Ishikawa (cell line): ENCODE data around the gene TBK1.

Source experiments
- CEBPB ChIP-seq: IDR thresholded peaks from 2 replicates; pipeline ENCODE4 v1.6.1; 2012
- CREB1 ChIP-seq: IDR thresholded peaks from 2 replicates; pipeline ENCODE4 v1.6.1; 2012; ENCODE audit warnings: low read depth
- EGR1 ChIP-seq: IDR thresholded peaks from 2 replicates; pipeline ENCODE4 v1.6.1; 2012
- EP300 ChIP-seq: IDR thresholded peaks from 2 replicates; pipeline ENCODE4 v1.6.1; 2012; ENCODE audit warnings: borderline replicate concordance
- MAX ChIP-seq: IDR thresholded peaks from 2 replicates; pipeline ENCODE4 v1.6.1; 2012
- NFIC ChIP-seq: IDR thresholded peaks from 2 replicates; pipeline ENCODE4 v1.6.1; 2012
- RAD21 ChIP-seq: IDR thresholded peaks from 2 replicates; pipeline ENCODE4 v1.6.1; 2012; ENCODE audit warnings: low read depth
- TAF1 ChIP-seq: IDR thresholded peaks from 2 replicates; pipeline ENCODE4 v1.6.1; 2012; ENCODE audit warnings: low read depth, mild to moderate bottlenecking
- TCF12 ChIP-seq: IDR thresholded peaks from 2 replicates; pipeline ENCODE4 v1.6.1; 2012; ENCODE audit warnings: low read depth
- TEAD4 ChIP-seq: IDR thresholded peaks from 2 replicates; pipeline ENCODE4 v1.6.1; 2012
- USF1 ChIP-seq: IDR thresholded peaks from 2 replicates; pipeline ENCODE4 v1.6.1; 2012
- YY1 ChIP-seq: IDR thresholded peaks from 2 replicates; pipeline ENCODE4 v1.6.1; 2012; ENCODE audit warnings: low read depth
- ZBTB7A ChIP-seq: IDR thresholded peaks from 2 replicates; pipeline ENCODE4 v1.6.1; 2012; ENCODE audit warnings: low read depth
- TF ChIP-seq, protein P1 (sequence below): IDR thresholded peaks from 2 replicates; pipeline ENCODE4 v1.6.1; 2012; ENCODE audit warnings: low read depth, mild to moderate bottlenecking

DNA sequence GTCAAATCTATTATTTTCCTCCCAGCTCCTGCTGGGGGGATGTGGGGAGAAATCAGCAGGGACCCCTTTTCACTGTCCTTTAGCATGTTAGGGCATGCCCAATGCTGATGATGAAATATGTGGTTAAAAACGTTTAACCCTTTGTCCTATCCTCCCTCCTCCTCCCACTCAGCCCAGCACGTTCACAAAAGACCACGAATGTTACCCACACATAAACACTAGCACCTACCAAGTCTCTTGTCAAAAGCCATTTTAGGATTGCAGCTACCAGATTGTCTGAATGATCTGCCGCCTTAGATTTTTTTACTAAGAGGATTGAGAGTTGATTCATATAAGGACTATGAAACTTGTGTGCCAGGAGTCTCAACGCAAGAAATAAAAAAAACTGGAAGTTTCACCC lies 70.4 kb downstream of the TBK1 start:
- TF ChIP-seq EP300 (no peak), TEAD4 (no peak), NFIC (no peak), ZBTB7A (no peak), EGR1 (no peak), CEBPB (no peak), RAD21 (no peak), YY1 (no peak), USF1 (no peak), TCF12 (no peak), TAF1 (no peak), CREB1 (no peak), MAX (no peak)
- TF ChIP-seq, protein P1, sequence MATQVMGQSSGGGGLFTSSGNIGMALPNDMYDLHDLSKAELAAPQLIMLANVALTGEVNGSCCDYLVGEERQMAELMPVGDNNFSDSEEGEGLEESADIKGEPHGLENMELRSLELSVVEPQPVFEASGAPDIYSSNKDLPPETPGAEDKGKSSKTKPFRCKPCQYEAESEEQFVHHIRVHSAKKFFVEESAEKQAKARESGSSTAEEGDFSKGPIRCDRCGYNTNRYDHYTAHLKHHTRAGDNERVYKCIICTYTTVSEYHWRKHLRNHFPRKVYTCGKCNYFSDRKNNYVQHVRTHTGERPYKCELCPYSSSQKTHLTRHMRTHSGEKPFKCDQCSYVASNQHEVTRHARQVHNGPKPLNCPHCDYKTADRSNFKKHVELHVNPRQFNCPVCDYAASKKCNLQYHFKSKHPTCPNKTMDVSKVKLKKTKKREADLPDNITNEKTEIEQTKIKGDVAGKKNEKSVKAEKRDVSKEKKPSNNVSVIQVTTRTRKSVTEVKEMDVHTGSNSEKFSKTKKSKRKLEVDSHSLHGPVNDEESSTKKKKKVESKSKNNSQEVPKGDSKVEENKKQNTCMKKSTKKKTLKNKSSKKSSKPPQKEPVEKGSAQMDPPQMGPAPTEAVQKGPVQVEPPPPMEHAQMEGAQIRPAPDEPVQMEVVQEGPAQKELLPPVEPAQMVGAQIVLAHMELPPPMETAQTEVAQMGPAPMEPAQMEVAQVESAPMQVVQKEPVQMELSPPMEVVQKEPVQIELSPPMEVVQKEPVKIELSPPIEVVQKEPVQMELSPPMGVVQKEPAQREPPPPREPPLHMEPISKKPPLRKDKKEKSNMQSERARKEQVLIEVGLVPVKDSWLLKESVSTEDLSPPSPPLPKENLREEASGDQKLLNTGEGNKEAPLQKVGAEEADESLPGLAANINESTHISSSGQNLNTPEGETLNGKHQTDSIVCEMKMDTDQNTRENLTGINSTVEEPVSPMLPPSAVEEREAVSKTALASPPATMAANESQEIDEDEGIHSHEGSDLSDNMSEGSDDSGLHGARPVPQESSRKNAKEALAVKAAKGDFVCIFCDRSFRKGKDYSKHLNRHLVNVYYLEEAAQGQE: no peak
